WTC11 (cell line): ENCODE data around the gene ITPK1.

Experiments used
- ATF1 ChIP-seq: sonication (generic); formaldehyde crosslinking; IDR thresholded peaks from 2 replicates; pipeline ENCODE4 v1.8.1; 2023; ENCODE audit warnings: mild to moderate bottlenecking, moderate library complexity, missing genetic modification reagents
- CBFB ChIP-seq: sonication (generic); formaldehyde crosslinking; IDR thresholded peaks from 2 replicates; pipeline ENCODE4 v1.8.1; 2022; ENCODE audit warnings: mild to moderate bottlenecking, low read depth, missing genetic modification reagents
- ELF4 ChIP-seq: sonication (generic); formaldehyde crosslinking; IDR thresholded peaks from 2 replicates; pipeline ENCODE4 v1.8.1; 2022; ENCODE audit warnings: low read depth, mild to moderate bottlenecking, moderate library complexity, missing genetic modification reagents
- EMX1 ChIP-seq: fragments of 250-450 bp; sonication (Bioruptor Pico); IDR thresholded peaks from 2 replicates; pipeline ENCODE4 v1.8.0; 2021; ENCODE audit warnings: mild to moderate bottlenecking
- FOXJ3 ChIP-seq: sonication (generic); formaldehyde crosslinking; IDR thresholded peaks from 2 replicates; pipeline ENCODE4 v1.9.0; 2021; ENCODE audit warnings: missing genetic modification reagents, mild to moderate bottlenecking, borderline replicate concordance
- FOXP1 ChIP-seq: sonication (generic); formaldehyde crosslinking; IDR thresholded peaks from 2 replicates; pipeline ENCODE4 v1.8.0; 2022; ENCODE audit warnings: missing genetic modification reagents, mild to moderate bottlenecking, moderate library complexity, borderline replicate concordance
- JUN ChIP-seq: sonication (generic); formaldehyde crosslinking; IDR thresholded peaks from 2 replicates; pipeline ENCODE4 v1.8.0; 2023; ENCODE audit warnings: mild to moderate bottlenecking, missing genetic modification reagents
- NR3C1 ChIP-seq: sonication (generic); formaldehyde crosslinking; conservative IDR thresholded peaks from 2 replicates; pipeline ENCODE4 v1.8.1; 2023; ENCODE audit warnings: low read depth, mild to moderate bottlenecking, missing genetic modification reagents
- TP53 ChIP-seq: sonication (generic); formaldehyde crosslinking; IDR thresholded peaks from 2 replicates; pipeline ENCODE4 v1.8.1; 2023; ENCODE audit warnings: mild to moderate bottlenecking, missing genetic modification reagents
- ZNF263 ChIP-seq: sonication (generic); formaldehyde crosslinking; IDR thresholded peaks from 2 replicates; pipeline ENCODE4 v1.8.1; 2022; ENCODE audit warnings: low read depth, mild to moderate bottlenecking, moderate library complexity, missing genetic modification reagents
- TF ChIP-seq, protein P1 (sequence below): fragments of 200-600 bp; IDR thresholded peaks from 2 replicates; pipeline ENCODE4 v1.8.0; 2022; ENCODE audit warnings: antibody characterized with exemption
- TF ChIP-seq, protein P2 (sequence below): sonication (generic); formaldehyde crosslinking; IDR thresholded peaks from 2 replicates; pipeline ENCODE4 v1.8.0; 2022; ENCODE audit warnings: mild to moderate bottlenecking, missing genetic modification reagents
- TF ChIP-seq, protein P3 (sequence below): sonication (generic); formaldehyde crosslinking; IDR thresholded peaks from 2 replicates; pipeline ENCODE4 v1.8.0; 2022; ENCODE audit warnings: mild to moderate bottlenecking, missing genetic modification reagents

DNA sequence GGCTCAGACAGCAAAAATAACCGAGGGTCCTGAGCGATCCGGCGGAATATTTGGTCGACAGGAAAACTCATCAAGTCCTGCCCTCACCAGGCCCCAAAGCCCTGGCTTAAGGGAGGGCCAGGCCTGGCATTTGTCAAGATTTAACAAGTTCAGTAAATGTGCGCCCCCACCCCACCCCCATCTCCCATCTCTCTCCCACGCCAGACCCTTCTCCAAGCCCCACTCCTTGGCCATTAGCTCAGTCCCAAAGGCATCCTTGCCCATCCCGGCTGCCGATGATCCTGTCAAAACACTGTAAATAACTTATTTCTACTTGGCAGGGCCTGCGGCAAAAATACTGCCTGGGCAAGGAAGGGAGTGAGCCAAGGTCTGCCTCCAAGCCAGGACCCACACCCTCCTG lies 52.8 kb downstream of the ITPK1 start:
- TF ChIP-seq EMX1 (no peak), JUN (CRISPR knock-in tag) (no peak), ZNF263 (CRISPR knock-in tag) (no peak), FOXJ3 (no peak), TP53 (CRISPR knock-in tag) (no peak), FOXP1 (no peak), ATF1 (no peak), NR3C1 (CRISPR knock-in tag) (no peak), ELF4 (CRISPR knock-in tag) (no peak), CBFB (no peak)
- TF ChIP-seq, protein P1, sequence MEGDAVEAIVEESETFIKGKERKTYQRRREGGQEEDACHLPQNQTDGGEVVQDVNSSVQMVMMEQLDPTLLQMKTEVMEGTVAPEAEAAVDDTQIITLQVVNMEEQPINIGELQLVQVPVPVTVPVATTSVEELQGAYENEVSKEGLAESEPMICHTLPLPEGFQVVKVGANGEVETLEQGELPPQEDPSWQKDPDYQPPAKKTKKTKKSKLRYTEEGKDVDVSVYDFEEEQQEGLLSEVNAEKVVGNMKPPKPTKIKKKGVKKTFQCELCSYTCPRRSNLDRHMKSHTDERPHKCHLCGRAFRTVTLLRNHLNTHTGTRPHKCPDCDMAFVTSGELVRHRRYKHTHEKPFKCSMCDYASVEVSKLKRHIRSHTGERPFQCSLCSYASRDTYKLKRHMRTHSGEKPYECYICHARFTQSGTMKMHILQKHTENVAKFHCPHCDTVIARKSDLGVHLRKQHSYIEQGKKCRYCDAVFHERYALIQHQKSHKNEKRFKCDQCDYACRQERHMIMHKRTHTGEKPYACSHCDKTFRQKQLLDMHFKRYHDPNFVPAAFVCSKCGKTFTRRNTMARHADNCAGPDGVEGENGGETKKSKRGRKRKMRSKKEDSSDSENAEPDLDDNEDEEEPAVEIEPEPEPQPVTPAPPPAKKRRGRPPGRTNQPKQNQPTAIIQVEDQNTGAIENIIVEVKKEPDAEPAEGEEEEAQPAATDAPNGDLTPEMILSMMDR: no peak
- TF ChIP-seq, protein P2, sequence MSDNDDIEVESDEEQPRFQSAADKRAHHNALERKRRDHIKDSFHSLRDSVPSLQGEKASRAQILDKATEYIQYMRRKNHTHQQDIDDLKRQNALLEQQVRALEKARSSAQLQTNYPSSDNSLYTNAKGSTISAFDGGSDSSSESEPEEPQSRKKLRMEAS: no peak
- TF ChIP-seq, protein P3, sequence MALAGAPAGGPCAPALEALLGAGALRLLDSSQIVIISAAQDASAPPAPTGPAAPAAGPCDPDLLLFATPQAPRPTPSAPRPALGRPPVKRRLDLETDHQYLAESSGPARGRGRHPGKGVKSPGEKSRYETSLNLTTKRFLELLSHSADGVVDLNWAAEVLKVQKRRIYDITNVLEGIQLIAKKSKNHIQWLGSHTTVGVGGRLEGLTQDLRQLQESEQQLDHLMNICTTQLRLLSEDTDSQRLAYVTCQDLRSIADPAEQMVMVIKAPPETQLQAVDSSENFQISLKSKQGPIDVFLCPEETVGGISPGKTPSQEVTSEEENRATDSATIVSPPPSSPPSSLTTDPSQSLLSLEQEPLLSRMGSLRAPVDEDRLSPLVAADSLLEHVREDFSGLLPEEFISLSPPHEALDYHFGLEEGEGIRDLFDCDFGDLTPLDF (CRISPR knock-in tag): no peak
